Right lobe of liver (tissue), 4 donors: ENCODE results near the gene CPSF7.
"Not testable (repeated sequence)": the region's sequence is repeated elsewhere in the genome, so short reads cannot be mapped to it uniquely, and the experiment has no call there.

ENCODE experiments used
- POLR2A ChIP-seq: fragments of 450-650 bp; IDR thresholded peaks from one replicate; pipeline ENCODE4 v1.6.1; 2017; ENCODE audit warnings: antibody characterized with exemption, mild to moderate bottlenecking
- TF ChIP-seq, protein P1 (sequence below), 4 donors: fragments of 200-600 bp in 3 of 4; fragments of 450-650 bp in 1 of 4; IDR thresholded peaks; one replicate each; pipeline versions ENCODE4 v1.5.1 to v1.8.0; 2016 to 2022; ENCODE audit warnings: antibody characterized with exemption in 4 of 4, mild to moderate bottlenecking in 2 of 4
- donor health status: DM: no; HTN: no; CAD: no.
- donor health status: DM: no; HTN: no; CAD: no.
- donor health status: DM: no; HTN: yes; CAD: no.

DNA sequence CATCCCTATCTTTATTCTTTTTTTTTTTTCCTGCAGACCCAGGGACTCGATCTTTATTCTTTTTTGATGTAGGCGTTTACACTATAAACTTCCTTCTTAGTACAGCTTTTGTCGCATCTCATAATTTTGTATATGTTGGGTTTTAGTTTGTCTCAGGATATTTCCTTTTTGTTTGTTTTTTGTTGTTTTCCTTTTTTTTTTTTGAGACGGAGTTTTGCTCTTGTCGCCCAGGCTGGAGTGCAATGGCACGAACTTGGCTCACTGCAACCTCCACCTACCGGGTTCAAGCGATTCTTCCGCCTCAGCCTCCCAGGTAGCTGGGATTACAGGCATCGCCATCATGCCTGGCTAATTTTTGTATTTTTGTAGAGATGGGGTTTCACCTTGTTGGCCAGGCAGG, 1.1 kb upstream of the CPSF7 start:
- TF ChIP-seq, protein P1, sequence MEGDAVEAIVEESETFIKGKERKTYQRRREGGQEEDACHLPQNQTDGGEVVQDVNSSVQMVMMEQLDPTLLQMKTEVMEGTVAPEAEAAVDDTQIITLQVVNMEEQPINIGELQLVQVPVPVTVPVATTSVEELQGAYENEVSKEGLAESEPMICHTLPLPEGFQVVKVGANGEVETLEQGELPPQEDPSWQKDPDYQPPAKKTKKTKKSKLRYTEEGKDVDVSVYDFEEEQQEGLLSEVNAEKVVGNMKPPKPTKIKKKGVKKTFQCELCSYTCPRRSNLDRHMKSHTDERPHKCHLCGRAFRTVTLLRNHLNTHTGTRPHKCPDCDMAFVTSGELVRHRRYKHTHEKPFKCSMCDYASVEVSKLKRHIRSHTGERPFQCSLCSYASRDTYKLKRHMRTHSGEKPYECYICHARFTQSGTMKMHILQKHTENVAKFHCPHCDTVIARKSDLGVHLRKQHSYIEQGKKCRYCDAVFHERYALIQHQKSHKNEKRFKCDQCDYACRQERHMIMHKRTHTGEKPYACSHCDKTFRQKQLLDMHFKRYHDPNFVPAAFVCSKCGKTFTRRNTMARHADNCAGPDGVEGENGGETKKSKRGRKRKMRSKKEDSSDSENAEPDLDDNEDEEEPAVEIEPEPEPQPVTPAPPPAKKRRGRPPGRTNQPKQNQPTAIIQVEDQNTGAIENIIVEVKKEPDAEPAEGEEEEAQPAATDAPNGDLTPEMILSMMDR (IDR thresholded peaks at IDR 0.05), result not testable (repeated sequence)
- TF ChIP-seq POLR2A, result not testable (repeated sequence)
